DMS153 treated with DMSO at 0.1 percent for 48 hours (cell line): ENCODE measurements around the gene CIB4.

Experiments used
- DNase-seq: peaks from one replicate; lab custom pipeline; 2025; ENCODE audit not compliant: unreplicated experiment; lab: John Stamatoyannopoulos, UW

CIB4 gene

DNA sequence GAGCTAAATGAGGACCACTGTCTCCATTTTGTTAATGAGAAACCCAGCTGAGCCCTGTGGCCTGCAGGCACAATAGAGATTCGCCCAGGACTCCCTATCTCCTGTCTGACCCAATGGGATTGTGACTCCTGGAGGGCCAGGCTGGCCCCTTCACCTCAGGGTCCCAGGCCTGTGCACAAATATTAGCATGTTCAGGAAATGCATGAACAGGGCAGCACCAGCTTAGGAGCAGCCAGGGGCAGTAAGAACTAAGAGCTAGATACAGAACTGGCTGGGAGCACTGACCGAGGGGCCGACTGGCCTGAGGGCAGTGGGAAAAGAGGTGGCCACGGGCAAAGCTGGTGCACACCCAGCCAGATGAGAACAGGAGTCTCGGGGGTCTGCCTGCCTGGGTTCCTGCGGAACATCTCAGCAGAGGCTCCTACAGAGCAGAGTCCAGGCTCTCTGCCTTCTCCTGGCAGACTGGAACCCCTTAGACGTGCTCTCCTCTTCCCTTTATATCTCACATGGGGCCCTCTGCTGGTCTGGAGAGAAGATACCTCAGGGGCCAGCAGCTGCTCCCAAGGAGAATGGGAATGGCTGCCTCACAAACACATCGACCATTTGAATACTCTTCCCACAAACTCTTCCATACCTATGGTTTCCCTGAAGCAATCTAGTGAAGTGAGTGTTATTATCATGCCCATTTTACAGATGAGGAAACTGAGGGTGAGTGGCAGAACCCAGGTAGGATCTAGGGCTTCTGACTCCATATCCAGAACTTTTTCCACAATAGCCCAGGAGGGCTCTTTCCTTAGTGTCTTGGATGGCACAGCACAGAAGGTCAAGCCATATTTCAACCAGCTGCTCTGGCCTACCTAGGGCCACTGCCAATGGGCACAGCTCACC lies 85.7 kb downstream of the CIB4 start:
- no peak for DNase-seq

DNA sequence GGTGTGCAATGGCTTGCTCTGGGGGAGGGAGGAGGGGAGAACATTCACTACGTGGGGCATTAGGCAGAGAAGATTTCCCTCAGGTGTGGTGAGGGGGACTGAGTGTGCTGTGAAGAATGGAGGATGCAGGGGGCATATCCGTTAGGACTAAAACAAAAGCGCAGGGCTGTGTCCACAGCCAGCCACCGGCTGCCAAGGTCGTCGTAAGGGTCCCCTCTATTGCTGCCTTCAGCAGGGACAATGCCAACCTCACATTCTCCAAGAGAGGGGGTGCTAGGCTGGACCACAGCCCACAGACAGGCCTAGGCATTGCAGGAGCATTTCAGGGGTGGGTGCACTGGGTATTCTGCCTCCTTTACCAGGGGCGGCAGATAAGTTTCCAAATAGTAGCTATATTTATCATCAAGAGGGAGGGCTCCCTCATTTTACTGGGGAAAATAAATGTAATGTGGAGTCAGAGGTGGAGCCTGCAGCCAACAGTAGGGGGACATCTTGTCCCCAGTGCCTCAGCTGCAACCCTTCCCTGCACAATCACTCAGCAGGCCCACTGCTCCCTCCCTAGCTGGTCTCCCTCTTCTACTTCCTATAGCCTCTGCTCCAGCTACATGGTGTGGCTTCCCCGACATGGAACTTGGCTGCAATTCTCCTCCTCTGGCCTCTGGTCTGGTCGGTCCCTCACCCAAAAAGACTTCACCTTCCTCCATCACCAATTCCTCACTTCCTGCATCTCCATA lies 88.4 kb downstream of the CIB4 start:
- no peak for DNase-seq

DNA sequence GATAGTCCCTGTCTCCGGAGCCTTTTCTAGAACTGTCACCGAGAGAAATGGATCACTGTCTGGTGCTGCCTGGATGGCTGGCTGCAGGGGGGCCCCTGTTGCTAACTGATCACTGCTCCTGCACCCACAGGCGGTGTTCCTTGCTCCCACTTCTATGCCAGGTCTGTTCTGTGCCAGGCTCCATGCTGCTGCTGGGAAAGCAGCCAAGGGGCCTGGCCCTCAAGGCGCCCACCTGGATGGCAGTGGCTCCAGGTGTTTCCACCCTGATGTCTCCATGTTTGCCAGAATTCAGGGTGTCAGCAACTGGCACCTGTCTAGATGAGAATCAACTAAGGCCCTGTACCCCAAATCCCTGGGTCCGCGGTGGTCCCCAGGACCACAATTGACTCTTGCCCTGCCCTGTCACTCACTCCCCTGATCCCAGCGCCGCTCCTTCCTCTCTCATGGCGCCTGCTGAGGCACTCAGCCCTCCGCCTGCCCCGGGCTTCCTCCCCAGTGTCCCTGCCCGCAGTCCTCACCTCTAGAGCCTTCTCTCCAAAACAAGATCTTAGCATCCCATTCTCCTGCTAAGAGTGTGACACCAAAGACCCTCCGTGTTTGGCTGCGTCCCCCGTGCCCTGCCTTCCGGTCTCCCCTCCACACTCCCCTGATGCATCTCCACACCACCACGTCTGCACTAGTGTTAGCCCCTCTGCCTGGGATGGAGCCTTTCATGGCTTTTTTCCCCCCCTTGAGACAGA lies 90.7 kb downstream of the CIB4 start:
- DNase-seq, result no peak

DNA sequence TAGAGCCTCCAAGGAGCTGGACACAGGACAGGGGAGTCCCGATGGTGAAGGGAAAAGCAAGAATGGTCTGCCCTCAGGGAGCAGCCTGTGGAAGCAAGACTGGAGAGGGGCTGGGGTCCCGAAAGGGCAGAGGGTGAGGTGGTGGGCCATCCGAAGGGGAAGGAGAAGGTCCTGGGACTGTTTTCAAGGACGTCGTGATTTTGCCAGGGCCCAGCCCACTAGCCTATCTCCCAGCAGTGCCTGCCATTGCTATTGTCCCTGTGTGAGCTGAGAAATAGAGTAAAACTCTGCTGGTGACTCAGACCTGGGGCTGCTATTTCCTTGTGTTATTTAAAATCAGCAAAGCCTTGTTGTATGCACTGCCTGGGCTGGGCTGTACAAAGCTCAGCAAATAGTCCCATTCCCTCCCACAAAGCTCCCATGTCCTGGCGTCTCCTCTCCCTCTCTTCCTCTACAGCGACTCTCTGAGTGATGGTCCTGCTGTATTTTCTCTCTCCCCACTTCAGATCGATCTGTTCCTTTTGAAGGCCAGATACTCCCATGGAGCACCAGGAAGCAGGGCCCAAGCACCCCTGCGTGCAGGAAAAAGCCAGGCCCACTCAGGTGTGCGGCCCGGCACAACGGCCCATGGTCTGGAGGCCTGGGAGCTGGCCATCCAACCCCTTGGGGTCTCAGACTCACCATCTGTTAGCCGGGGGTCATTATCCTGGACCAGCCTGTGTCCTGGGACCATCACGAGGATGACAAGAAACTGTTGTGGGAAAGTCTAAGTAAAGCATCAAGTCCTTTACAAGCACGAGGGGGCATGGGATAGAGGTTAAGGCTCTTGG lies 98.3 kb downstream of the CIB4 start:
- DNase-seq, result no peak

GRCh38 chr2:26542194-26542455 lies 99.0 kb downstream of the CIB4 start:
- DNase-seq, result peak; percentile 60

DNA sequence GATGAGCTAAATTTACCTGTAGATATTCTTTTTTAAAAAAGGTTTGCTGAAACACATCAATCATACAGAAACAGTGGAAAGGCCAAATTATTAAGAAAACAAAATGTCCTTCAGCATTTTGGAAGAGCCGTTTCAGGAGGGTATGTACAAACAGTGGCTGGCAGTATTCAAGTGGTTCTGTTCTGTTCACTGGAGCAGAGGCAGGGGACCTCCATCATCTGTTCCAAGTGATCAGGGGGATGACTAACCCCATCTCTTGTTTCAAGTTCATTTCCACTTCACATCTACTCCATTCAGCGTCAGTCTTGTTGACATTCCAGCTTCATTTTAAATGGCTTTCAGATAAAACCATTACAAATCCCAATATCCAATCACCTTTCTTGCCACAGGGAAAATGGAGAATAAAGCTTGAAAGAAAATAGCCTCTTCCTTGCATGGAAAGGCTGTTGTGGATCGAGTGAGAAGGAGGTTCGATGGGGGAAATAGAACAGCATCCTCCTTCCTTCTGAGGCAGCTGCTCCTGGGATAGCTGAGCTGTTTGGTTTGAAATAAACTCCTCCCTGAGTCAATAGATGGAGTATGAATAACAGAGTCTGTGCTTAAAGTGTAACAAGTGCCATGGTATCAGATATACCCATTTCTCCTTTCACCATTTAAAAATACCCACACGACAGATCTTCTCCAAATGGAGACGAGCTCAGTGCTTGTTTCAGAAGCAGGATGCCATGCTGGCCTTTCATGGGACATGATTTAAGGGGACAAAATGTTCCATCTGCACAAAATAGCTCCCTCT lies 99.6 kb downstream of the CIB4 start:
- DNase-seq, result peak; percentile 80

DNA sequence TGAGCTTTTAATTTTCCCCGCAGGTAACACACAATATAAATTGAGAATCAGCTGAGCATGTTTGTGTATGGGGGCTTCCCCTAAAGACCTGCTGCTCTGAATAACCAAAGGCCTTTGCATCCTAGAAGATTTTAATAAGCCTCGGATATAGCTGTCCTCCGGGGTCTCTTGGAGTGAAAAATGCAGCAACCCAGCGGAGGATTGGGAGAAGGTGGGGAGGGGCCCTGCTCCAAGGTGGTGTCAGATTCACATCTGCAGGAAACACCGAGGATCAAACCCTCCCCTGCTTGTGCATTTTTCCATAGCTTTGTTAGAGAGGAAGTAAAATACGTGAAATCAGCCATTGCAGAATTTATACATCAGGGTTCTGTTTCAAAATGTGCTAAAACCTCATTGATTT lies 100.2 kb downstream of the CIB4 start:
- DNase-seq, result no peak

DNA sequence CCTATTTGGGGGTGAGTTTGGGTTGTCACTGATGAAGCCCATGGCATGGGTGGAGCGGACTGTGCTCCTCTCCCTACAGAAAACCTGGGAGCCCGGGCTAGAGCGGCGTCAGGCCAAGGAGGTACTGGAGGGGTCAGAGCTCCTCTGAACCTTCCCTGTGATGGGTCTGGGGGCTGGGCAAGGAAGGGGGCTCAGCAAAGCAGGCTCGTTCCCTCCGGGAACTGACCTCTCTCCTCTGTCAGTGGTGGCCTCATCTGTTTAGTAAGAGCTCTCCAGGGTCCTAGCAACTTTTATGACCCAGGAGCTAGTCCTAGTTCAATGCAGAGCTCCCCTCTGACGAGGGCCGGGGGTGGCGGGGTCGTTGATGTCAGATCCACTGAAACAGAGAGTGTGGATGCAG lies 100.9 kb downstream of the CIB4 start:
- no peak for DNase-seq

- no peak for DNase-seq
These were observed 103.2 kb downstream of the CIB4 start for GRCh38 chr2:26537826-26538475.

DNA sequence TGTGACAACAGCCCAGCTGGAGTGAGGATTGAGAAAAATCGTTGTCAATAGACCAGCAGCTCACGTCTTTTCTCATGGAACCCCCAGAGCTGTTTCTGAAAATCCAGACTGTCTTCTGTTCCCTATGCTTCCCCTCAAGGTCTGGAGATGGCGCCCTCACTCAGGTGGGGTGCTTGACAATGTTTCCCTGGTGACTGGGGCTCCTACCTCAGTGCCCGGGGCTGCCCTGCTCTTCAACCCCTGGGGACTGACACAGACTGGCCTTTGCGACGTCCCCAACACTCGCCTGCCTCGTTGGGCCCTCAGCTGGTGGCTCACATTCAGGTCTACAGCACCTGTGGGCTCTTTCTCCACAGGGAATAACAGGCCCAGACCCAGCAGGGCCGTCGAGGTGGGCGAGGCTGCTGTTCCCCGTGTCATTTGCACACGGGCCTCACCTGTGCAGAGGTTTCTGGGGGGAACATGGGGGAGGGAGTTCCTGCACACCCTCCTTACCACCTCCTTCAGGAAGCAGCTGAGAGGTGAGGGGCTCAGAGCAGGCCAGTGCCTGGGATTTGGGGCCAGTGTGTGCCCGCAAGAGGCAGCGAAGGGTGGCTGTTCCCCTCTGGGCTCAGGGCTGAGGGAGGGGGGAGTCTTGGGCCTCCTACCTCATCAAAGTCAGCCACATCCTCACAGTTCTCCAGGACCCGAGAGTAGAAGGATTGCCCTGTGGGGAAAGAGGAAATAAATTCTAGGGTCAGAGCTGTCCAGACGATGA lies 103.9 kb downstream of the CIB4 start:
- no peak for DNase-seq

- DNase-seq, result no peak
These were observed 104.6 kb downstream of the CIB4 start for GRCh38 chr2:26536371-26537068.

GRCh38 chr2:26535663-26536275 lies 105.4 kb downstream of the CIB4 start:
- DNase-seq, result no peak

GRCh38 chr2:26534865-26535662 lies 106.1 kb downstream of the CIB4 start:
- DNase-seq, result no peak

DNA sequence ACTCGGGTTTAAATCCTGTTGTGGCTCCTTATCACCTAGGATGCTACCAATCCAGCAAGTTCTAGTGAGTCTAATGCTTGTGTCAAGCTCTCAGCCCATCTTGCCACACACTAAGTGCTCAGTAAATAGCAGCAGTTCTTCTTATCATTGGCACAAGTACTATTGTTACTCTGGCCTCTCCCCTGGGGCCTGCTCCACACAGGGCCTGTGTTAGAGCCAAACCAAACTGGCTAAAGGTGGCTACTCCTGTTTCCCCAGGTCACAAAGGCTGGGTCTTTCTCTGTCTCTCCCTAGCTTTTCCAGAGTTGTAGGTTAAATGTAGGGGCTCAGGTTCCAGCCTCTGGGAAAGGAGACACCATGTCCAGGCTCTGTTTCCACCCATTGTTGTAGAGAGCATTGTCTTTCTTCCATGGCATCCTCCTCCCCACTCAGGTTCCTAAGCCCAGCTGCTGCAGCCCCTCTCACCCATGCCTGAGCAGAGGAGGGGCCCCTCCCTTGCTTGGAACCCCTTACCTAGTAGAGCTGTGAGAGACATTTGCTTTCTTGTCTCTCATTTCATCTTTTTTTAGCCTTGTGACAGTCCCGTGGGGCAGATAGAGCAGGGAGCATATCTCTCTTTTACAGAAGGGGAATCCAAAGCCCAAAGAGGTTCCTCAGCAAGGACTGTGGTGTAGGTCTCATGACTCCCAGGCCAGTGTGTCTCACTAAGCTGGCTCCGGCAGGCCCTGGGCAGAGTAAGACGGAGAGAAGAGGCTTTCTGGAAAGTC lies 106.9 kb downstream of the CIB4 start:
- no peak for DNase-seq

- DNase-seq, result no peak
These were observed 107.5 kb downstream of the CIB4 start for GRCh38 chr2:26533661-26534060.
